Lung (tissue), 12 donors: ENCODE data around the gene TAS1R1. TPM values are rescaled to one million over a fixed set of nuclear protein-coding genes. Genes with fewer than 3 reads are reported as not detected.

Experiments
- ATAC-seq: fragments of 200-7000 bp; cut with Tn5 transposase; one replicate; pipeline ENCODE4 v1.9.1; 2020; ENCODE audit warnings: moderate number of reproducible peaks; ENCODE audit not compliant: insufficient read depth, low FRiP score
- DNase-seq, 3 donors: peaks; one replicate each; pipeline ENCODE4 v3.0.0-alpha.2; 2013 to 2017
- H3K27ac ChIP-seq, 2 donors: one replicate each; pipeline ENCODE4 v1.5.1; 2013; ENCODE audit warnings: mild to moderate bottlenecking in 2 of 2, moderate library complexity in 2 of 2, control low read depth in 1 of 2, inconsistent platforms in 1 of 2, low read depth in 1 of 2, low read length in 1 of 2
- H3K27me3 ChIP-seq, 3 donors: one replicate each; pipeline ENCODE4 v1.5.1; 2013; ENCODE audit warnings: low read length in 2 of 3; ENCODE audit not compliant: control insufficient read depth in 3 of 3, insufficient read depth in 3 of 3
- H3K36me3 ChIP-seq, 4 donors: one replicate each; pipeline ENCODE4 v1.5.1; 2013; ENCODE audit warnings: low read length in 4 of 4, mild to moderate bottlenecking in 1 of 4, moderate library complexity in 1 of 4; ENCODE audit not compliant: control insufficient read depth in 4 of 4, insufficient read depth in 4 of 4
- H3K4me1 ChIP-seq, 5 donors: one replicate each; pipeline ENCODE4 v1.5.1; 2013; ENCODE audit warnings: low read length in 5 of 5, mild to moderate bottlenecking in 2 of 5, moderate library complexity in 1 of 5; ENCODE audit not compliant: control insufficient read depth in 5 of 5, insufficient read depth in 5 of 5
- H3K4me3 ChIP-seq: one replicate; pipeline ENCODE4 v1.5.1; 2013; ENCODE audit warnings: mild to moderate bottlenecking, control low read depth, moderate library complexity
- H3K9ac ChIP-seq, 2 donors: one replicate each; pipeline ENCODE4 v1.5.1; 2013; ENCODE audit warnings: low read length in 2 of 2, control low read depth in 1 of 2; ENCODE audit not compliant: insufficient read depth in 1 of 2
- H3K9me3 ChIP-seq, 4 donors: one replicate each; pipeline ENCODE4 v1.5.1; 2013; ENCODE audit warnings: low read length in 3 of 4, mild to moderate bottlenecking in 1 of 4, moderate library complexity in 1 of 4; ENCODE audit not compliant: control insufficient read depth in 4 of 4, insufficient read depth in 3 of 4
- CTCF ChIP-seq: IDR thresholded peaks from 2 replicates; pipeline ENCODE4 v1.5.1; 2012; ENCODE audit warnings: mild to moderate bottlenecking; ENCODE audit errors: control extremely low read depth, extremely low read depth
- WGBS, 2 donors: extraction: QIAGEN DNeasy Blood & Tissue Kit; methylation state at CpG; one replicate each; pipeline ENCODE4 v1.1.7; 2013; 5-methylcytosine and 5-hydroxymethylcytosine counted together
- polyA plus RNA-seq, 2 donors: library from polyadenylated mRNA; stranded (reverse); fragments of 200-250 nt; gene quantifications; one replicate each; pipeline ENCODE4 v1.2.1, GENCODE V29; 2013
- total RNA-seq, 2 donors: library from RNA; depleted of rRNA in 1 of 2; stranded (reverse); fragments of >200 nt in 1 of 2; gene quantifications; one replicate each; pipeline ENCODE4 v1.2.1, GENCODE V29; 2014 to 2021
- donor health status: control.
- donor health status: control.
- donor health status: Bipolar disorder and iron deficiency.
- donor health status: healthy.
- donor health status: DM: yes; HTN: yes; CAD: no.

TAS1R1 gene
- total and polyA plus RNA-seq, 4 donors: 0.02 to 0.51 (median 0.15) TPM

GRCh38 chr1:6619045-6619444, 63.9 kb downstream of the TAS1R1 start:
- Histone ChIP-seq H3K4me3 (no peak overlapping the region), H3K9ac (no peak overlapping the region), H3K27me3 (no peaks in the 10 kb centered on the region), H3K36me3 (peaks cover 7 to 34% (median 30%) of the 10 kb centered on the region in 4 donors), H3K27ac (no peak overlapping the region), H3K9me3 (peaks cover 0 to 3% (median 0%) of the 10 kb centered on the region in 4 donors), H3K4me1 (peaks cover 0 to 2% (median 0%) of the 10 kb centered on the region in 5 donors)
- 97% methylated on average over 4 of the region's 4 CpGs for WGBS, 2 donors
- DNase-seq (no peak), ATAC-seq (no peak)
- TF ChIP-seq CTCF: no peak

GRCh38 chr1:6621429-6622391, 66.6 kb downstream of the TAS1R1 start:
- Histone ChIP-seq H3K27me3 (no peaks in the 10 kb centered on the region), H3K36me3 (peaks cover 7 to 34% (median 30%) of the 10 kb centered on the region in 4 donors), H3K9ac (no peak overlapping the region), H3K4me3 (no peak overlapping the region), H3K4me1 (peaks cover 0 to 8% (median 0%) of the 10 kb centered on the region in 5 donors), H3K27ac (no peak overlapping the region), H3K9me3 (peaks cover 0 to 3% (median 0%) of the 10 kb centered on the region in 4 donors)
- DNase-seq: no peak
- no peak for ATAC-seq
- no peak for TF ChIP-seq CTCF
- 92 to 93% methylated on average over 41 of the region's 41 CpGs for WGBS, 2 donors

GRCh38 chr1:6622396-6623152, 67.5 kb downstream of the TAS1R1 start:
- Histone ChIP-seq H3K36me3 (peaks cover 7 to 34% (median 31%) of the 10 kb centered on the region in 4 donors), H3K4me3 (no peak overlapping the region), H3K27me3 (no peaks in the 10 kb centered on the region), H3K9ac (no peak overlapping the region), H3K4me1 (peaks cover 0 to 8% (median 0%) of the 10 kb centered on the region in 5 donors), H3K27ac (no peak overlapping the region), H3K9me3 (peaks cover 0 to 3% (median 0%) of the 10 kb centered on the region in 4 donors)
- no peak for ATAC-seq
- WGBS, 2 donors: 89% methylated on average over 10 of the region's 10 CpGs
- no peak for TF ChIP-seq CTCF
- no peak for DNase-seq
